Ishikawa (cell line): ENCODE data around the gene RPL13.

ENCODE experiments used
- CEBPB ChIP-seq: IDR thresholded peaks from 2 replicates; pipeline ENCODE4 v1.6.1; 2012
- CREB1 ChIP-seq: IDR thresholded peaks from 2 replicates; pipeline ENCODE4 v1.6.1; 2012; ENCODE audit warnings: low read depth
- EP300 ChIP-seq: IDR thresholded peaks from 2 replicates; pipeline ENCODE4 v1.6.1; 2012; ENCODE audit warnings: borderline replicate concordance
- FOXM1 ChIP-seq: IDR thresholded peaks from 2 replicates; pipeline ENCODE4 v1.6.1; 2012; ENCODE audit warnings: low read depth, borderline replicate concordance
- MAX ChIP-seq: IDR thresholded peaks from 2 replicates; pipeline ENCODE4 v1.6.1; 2012
- NFIC ChIP-seq: IDR thresholded peaks from 2 replicates; pipeline ENCODE4 v1.6.1; 2012
- RAD21 ChIP-seq: IDR thresholded peaks from 2 replicates; pipeline ENCODE4 v1.6.1; 2012; ENCODE audit warnings: low read depth
- REST ChIP-seq: IDR thresholded peaks from 2 replicates; pipeline ENCODE4 v1.6.1; 2012; ENCODE audit warnings: low read depth, mild to moderate bottlenecking
- TAF1 ChIP-seq: IDR thresholded peaks from 2 replicates; pipeline ENCODE4 v1.6.1; 2012; ENCODE audit warnings: low read depth, mild to moderate bottlenecking
- TCF12 ChIP-seq: IDR thresholded peaks from 2 replicates; pipeline ENCODE4 v1.6.1; 2012; ENCODE audit warnings: low read depth
- TEAD4 ChIP-seq: IDR thresholded peaks from 2 replicates; pipeline ENCODE4 v1.6.1; 2012
- YY1 ChIP-seq: IDR thresholded peaks from 2 replicates; pipeline ENCODE4 v1.6.1; 2012; ENCODE audit warnings: low read depth

GRCh38 chr16:89537549-89537925, 22.9 kb upstream of the RPL13 start:
- no peak for TF ChIP-seq EP300
- TF ChIP-seq FOXM1, result no peak
- TF ChIP-seq TAF1, result no peak
- TF ChIP-seq TEAD4, result no peak
- no peak for TF ChIP-seq REST
- TF ChIP-seq CEBPB, result no peak
- no peak for TF ChIP-seq RAD21
- TF ChIP-seq YY1, result no peak
- no peak for TF ChIP-seq MAX
- TF ChIP-seq TCF12, result no peak
- no peak for TF ChIP-seq CREB1
- TF ChIP-seq NFIC, result no peak
